HG03025 (cell line): ENCODE results near the gene DDX51.

ENCODE experiments used
- ATAC-seq: cut with Tn5 transposase; IDR thresholded peaks from one replicate; pipeline ENCODE4 v1.9.1; 2021; ENCODE audit warnings: mild to moderate bottlenecking, moderate library complexity; ENCODE audit not compliant: unreplicated experiment, low FRiP score

DDX51 gene

GRCh38 chr12:132167611-132168310 lies 23.6 kb upstream of the DDX51 start:
- no peak for ATAC-seq

GRCh38 chr12:132166801-132167591 lies 22.9 kb upstream of the DDX51 start:
- no peak for ATAC-seq

- ATAC-seq: no peak
Measured at GRCh38 chr12:132166093-132166492, 22.0 kb upstream of the DDX51 start.

GRCh38 chr12:132165584-132165983 lies 21.5 kb upstream of the DDX51 start:
- ATAC-seq: no peak

- no peak for ATAC-seq
Measured at GRCh38 chr12:132164426-132164825, 20.3 kb upstream of the DDX51 start.

GRCh38 chr12:132163911-132164288 lies 19.8 kb upstream of the DDX51 start:
- ATAC-seq: no peak

GRCh38 chr12:132163041-132163910 lies 19.2 kb upstream of the DDX51 start:
- ATAC-seq: no peak

GRCh38 chr12:132162508-132163031 lies 18.5 kb upstream of the DDX51 start:
- no peak for ATAC-seq

- no peak for ATAC-seq
Measured at GRCh38 chr12:132161796-132162507, 17.8 kb upstream of the DDX51 start.

GRCh38 chr12:132161036-132161781 lies 17.1 kb upstream of the DDX51 start:
- no peak for ATAC-seq

- no peak for ATAC-seq
Measured at GRCh38 chr12:132160601-132161035, 16.5 kb upstream of the DDX51 start.

GRCh38 chr12:132160016-132160415 lies 15.9 kb upstream of the DDX51 start:
- ATAC-seq: no peak

GRCh38 chr12:132159555-132160003 lies 15.5 kb upstream of the DDX51 start:
- no peak for ATAC-seq

GRCh38 chr12:132158677-132159554 lies 14.8 kb upstream of the DDX51 start:
- no peak for ATAC-seq

- no peak for ATAC-seq
Measured at GRCh38 chr12:132157733-132158409, 13.8 kb upstream of the DDX51 start.

GRCh38 chr12:132156573-132157325 lies 12.6 kb upstream of the DDX51 start:
- ATAC-seq: no peak
